ENCODE data around the gene SELENOT. TPM values are rescaled to one million over a fixed set of nuclear protein-coding genes. Genes with fewer than 3 reads are reported as not detected.

The SELENOT gene
- 44.9 and 88.7 TPM in 2 replicates for total RNA-seq

- peak; percentile 96 for DNase-seq (ENCODE audit: low read depth in 2 of 2)
These were observed at the start of gene SELENOT for GRCh38 chr3:150603153-150603979. TSS of gene SELENOT (plus strand) at chr3:150603321. CDS start at chr3:150603363, 42 bp downstream.

GRCh38 chr3:150555859-150556436 is 47.2 kb upstream of the SELENOT start:
- no peak for DNase-seq (ENCODE audit: low read depth in 2 of 2)

- DNase-seq (ENCODE audit: low read depth in 2 of 2) = peak; percentile 41 to 50
These were observed 46.3 kb upstream of the SELENOT start for GRCh38 chr3:150556792-150557191.

- no peak for DNase-seq (ENCODE audit: low read depth in 2 of 2)
These were observed 45.4 kb upstream of the SELENOT start for GRCh38 chr3:150557725-150558124.

GRCh38 chr3:150564243-150564642 is 38.9 kb upstream of the SELENOT start:
- DNase-seq (ENCODE audit: low read depth in 2 of 2) = no peak

GRCh38 chr3:150567328-150567727 is 35.8 kb upstream of the SELENOT start:
- no peak for DNase-seq (ENCODE audit: low read depth in 2 of 2)

- peak; percentile 39 to 42 for DNase-seq (ENCODE audit: low read depth in 2 of 2)
These were observed 25.3 kb upstream of the SELENOT start for GRCh38 chr3:150577855-150578254.

- no peak for DNase-seq (ENCODE audit: low read depth in 2 of 2)
These were observed 21.9 kb upstream of the SELENOT start for GRCh38 chr3:150581174-150581573.

GRCh38 chr3:150582620-150583019 is 20.5 kb upstream of the SELENOT start:
- DNase-seq (ENCODE audit: low read depth in 2 of 2) = no peak

- no peak for DNase-seq (ENCODE audit: low read depth in 2 of 2)
These were observed 20.1 kb upstream of the SELENOT start for GRCh38 chr3:150583028-150583427.

- DNase-seq (ENCODE audit: low read depth in 2 of 2) = no peak
These were observed 14.9 kb upstream of the SELENOT start for GRCh38 chr3:150588027-150588830.

- DNase-seq (ENCODE audit: low read depth in 2 of 2) = no peak
These were observed 13.4 kb upstream of the SELENOT start for GRCh38 chr3:150589759-150590158.

- no peak for DNase-seq (ENCODE audit: low read depth in 2 of 2)
These were observed 9.0 kb upstream of the SELENOT start for GRCh38 chr3:150594150-150594549.

- no peak for DNase-seq (ENCODE audit: low read depth in 2 of 2)
These were observed 5.5 kb upstream of the SELENOT start for GRCh38 chr3:150597646-150598045.

- peak; percentile 33 to 75 for DNase-seq (ENCODE audit: low read depth in 2 of 2)
These were observed 3.4 kb upstream of the SELENOT start for GRCh38 chr3:150599611-150600297.

GRCh38 chr3:150600647-150601530 is 2.2 kb upstream of the SELENOT start:
- DNase-seq (ENCODE audit: low read depth in 2 of 2) = peak in 1 of 2 donors; percentile 15

GRCh38 chr3:150602426-150603152 is 532 bp upstream of the SELENOT start:
- DNase-seq (ENCODE audit: low read depth in 2 of 2) = no peak

GRCh38 chr3:150603980-150604319 is 829 bp downstream of the SELENOT start:
- no peak for DNase-seq (ENCODE audit: low read depth in 2 of 2)

GRCh38 chr3:150605998-150606641 is 3.0 kb downstream of the SELENOT start:
- DNase-seq (ENCODE audit: low read depth in 2 of 2) = peak; percentile 14 to 15

All from lung microvascular endothelial cell (primary cell).